ENCODE measurements around the gene CDH23. TPM values are rescaled to one million over a fixed set of nuclear protein-coding genes. Genes with fewer than 3 reads are reported as not detected.

Gene CDH23
- total RNA-seq, 1 donor from 2014 or later, result 5.4 TPM

- intact Hi-C loops (cut with micrococcal nuclease), result no loop called here
- ATAC-seq, result no peak
- no peak for DNase-seq
These were observed 355.8 kb downstream of the CDH23 start for GRCh38 chr10:71752391-71753090.

DNA sequence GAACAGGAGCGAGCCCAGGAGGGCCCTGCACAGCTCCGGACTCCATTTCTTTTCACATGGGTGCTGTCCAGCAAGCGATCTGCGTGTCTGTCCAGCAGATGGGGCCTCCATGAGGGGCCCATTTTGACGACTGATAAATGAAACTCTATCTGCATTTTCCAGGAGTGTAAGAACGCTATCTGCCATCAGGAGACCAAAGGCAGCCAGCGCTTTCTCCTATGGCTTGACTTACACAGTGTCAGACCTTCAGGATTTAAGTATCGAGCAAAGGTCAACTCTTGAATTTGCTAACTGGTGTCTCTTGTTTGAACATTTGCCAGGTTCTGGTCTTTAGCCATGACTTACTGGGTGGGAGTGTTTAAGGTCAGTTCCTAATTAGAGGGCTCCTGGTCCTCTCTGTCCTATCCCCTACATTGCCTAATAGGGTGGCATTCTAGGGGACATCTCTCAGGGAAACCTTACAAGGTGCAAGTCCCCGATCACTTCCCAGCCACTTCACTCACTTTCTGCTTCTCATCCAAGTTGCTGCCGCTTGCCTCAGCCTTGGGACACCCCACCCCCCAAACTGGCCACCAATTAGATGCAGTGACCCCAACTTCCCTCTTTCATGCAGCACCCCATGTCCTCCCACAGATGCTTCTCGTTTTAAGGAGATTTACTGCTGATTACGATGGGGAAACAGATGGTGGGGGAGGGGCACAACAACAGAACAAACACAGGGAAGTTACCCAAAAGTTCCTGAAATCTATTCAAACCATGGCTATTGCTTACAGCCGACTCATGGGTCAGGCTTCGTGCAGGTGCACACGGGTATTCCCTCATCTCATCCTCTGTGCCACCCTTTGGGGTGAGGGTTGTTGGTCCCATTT lies 356.6 kb downstream of the CDH23 start:
- DNase-seq (peak; percentile 57), ATAC-seq (peak; percentile 5)
- intact Hi-C loops (cut with micrococcal nuclease), result no loop called here

GRCh38 chr10:71753960-71754505 lies 357.3 kb downstream of the CDH23 start:
- DNase-seq (no peak), ATAC-seq (no peak)
- intact Hi-C loops (cut with micrococcal nuclease), result no loop called here

GRCh38 chr10:71754562-71754961 lies 357.8 kb downstream of the CDH23 start:
- no peak for DNase-seq
- intact Hi-C loops (cut with micrococcal nuclease), result no loop called here
- no peak for ATAC-seq

- intact Hi-C loops (cut with micrococcal nuclease), result no loop called here
- ATAC-seq, result no peak
- no peak for DNase-seq
These were observed 358.6 kb downstream of the CDH23 start for GRCh38 chr10:71755179-71755879.

DNA sequence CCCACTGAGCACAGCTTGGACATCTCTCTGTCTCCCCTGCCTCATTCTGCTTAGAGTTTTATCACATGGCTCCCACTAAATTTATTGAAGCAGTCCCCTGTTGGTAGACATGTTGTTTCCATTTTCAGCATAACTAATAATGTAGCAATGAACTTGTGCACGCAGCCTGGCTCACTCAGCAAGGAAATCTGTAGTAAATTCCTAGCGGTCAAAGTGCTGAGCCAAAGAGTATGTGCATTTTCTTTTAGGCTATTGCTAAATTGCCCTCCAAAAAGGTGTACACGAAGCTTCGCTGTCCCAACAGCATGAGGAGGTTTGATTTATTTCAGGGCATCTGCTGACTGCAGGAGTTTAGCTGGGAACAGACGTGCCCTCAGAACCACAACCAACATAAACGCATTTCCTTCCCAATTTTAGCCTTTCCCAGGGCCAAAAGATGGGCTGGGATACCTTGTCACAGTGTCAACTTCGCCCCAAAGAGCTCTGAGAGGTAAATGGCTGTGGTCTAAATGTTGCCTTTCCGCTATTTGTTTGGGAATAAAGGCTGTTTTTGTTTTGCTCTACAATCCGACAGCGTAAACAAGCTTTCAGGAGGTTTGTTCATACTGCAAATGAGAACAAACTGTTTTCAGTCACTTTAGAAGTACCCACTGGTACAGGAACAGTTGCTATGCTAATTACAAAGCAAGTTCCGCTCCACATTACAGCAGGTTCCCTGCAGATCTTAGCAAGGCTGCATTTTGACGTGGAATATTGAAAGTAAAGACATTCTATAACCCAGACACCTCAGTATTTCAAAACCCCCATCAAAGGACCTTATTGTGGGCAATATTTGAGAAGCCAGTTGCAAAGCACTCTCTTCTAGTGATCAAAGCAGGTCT lies 359.8 kb downstream of the CDH23 start:
- intact Hi-C loops (cut with micrococcal nuclease), result no loop called here
- peak; percentile 1 for ATAC-seq
- DNase-seq, result no peak

DNA sequence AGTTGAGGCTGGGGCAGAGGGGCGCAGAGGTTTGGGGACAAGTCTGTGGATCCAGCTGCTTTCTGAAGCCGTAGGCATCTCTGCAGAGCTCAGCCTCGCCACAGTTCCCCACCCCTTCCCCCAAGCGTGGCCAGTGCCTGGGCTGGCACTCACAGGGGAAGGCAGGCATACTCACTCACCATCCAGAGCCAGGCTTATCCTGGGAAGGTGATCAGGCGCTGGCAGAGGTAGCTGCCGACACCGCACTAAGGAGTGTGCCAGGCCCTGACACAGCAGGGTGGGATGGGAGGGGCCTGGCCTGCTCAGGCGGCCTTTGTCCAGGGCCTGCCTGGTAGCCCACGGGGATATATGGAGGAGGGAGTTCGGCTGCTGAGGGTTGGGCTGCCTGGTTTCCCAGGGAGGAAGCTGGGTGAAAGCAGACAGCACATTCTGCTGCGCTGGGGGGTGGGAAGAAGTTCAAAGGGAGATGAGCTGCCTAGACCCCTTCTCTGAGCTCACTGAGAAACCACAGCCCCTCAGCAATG lies 360.7 kb downstream of the CDH23 start:
- DNase-seq (peak; percentile 75), ATAC-seq (peak; percentile 76)
- intact Hi-C loops (cut with micrococcal nuclease), result no loop called here

GRCh38 chr10:71761105-71761511 lies 364.4 kb downstream of the CDH23 start:
- intact Hi-C loops (cut with micrococcal nuclease), result no loop called here
- DNase-seq (no peak), ATAC-seq (no peak)

DNA sequence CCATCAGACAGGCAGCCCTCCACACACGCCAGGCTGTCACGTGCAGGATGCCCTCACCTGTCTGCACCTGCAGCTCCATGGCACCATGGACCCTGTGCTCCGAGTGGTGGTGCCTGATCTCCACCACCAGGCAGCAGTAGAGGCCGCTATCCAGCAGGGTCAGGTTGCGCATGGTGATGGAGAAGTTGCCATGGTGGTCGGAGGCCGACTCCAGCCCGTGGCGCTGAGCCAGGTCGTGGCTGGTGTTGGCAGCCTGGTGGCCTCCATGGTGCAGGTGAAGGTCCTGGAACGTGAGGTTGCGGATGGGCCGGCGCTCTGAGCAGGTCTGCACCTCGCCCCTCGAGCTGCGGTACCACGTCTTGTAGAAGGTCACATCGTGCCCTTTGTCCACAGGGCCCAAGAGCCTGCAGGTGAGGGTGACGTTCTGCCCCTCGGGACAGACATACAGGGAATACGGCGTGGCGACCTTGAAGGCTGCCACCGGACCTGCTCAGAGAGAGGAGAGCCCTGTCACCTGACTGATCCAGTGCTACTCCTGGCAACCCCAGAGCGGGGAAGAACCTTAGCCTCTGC lies 364.9 kb downstream of the CDH23 start:
- ATAC-seq (peak; percentile 59), DNase-seq (peak; percentile 60)
- intact Hi-C loops (cut with micrococcal nuclease), result no loop called here

DNA sequence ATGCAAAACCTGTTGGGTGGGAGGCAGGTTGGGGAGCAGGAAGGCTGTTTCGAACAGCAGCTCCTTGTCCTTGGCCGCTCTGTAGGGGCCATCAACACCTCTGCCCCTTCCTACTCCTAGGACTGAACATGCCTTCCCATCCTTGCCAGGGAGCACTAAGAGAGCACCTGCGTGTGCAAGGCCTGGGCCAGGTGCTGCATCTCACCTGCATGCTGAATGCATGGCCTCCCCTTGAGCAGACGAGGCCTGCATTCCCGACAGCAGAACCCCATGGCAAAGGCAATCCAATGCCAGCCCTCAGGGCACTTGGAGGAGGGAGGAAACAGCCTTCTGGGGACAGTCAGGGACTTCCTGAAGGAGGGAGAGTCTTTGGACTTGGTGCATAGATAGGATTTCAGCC lies 365.6 kb downstream of the CDH23 start:
- ATAC-seq, result no peak
- intact Hi-C loops (cut with micrococcal nuclease), result no loop called here
- no peak for DNase-seq

- no peak for DNase-seq
- intact Hi-C loops (cut with micrococcal nuclease), result no loop called here
- no peak for ATAC-seq
These were observed 366.8 kb downstream of the CDH23 start for GRCh38 chr10:71763352-71764127.

DNA sequence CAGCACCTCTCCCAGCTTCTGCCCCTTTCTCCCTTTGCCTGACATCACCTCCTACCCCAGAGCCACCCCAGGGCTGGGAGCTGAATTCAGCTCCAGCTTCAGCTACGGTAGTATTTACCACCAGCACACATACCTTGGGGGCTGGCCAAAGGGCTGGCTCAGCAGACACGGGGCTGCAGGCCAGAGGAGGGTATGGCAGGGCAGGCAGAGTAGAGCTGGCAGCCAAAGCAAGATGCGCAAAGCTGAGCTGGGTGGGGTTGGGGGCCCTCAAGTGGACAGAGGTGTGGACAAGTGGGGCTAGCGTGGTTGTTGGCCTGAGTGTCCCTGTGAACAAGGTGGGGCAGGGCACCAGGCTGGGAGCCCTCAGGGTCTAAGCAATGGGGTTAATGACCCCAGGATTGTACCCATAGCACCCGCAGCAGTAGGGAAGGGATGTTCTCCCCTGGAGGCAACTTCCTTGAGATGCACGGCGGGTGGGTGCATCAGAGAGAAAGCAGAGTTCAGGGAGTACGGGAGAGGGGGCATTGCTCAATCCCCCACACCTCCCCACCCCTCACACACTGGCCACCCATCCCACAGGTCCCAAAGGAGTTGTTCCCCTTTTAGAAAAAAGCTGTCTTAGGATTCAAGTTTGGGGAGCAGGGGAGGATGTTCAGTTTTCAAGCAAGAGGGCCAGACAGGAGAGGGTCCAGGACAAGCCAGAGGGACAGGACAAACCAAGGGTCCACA lies 368.6 kb downstream of the CDH23 start:
- ATAC-seq (peak; percentile 59), DNase-seq (peak; percentile 85)
- intact Hi-C loops (cut with micrococcal nuclease), result no loop called here

DNA sequence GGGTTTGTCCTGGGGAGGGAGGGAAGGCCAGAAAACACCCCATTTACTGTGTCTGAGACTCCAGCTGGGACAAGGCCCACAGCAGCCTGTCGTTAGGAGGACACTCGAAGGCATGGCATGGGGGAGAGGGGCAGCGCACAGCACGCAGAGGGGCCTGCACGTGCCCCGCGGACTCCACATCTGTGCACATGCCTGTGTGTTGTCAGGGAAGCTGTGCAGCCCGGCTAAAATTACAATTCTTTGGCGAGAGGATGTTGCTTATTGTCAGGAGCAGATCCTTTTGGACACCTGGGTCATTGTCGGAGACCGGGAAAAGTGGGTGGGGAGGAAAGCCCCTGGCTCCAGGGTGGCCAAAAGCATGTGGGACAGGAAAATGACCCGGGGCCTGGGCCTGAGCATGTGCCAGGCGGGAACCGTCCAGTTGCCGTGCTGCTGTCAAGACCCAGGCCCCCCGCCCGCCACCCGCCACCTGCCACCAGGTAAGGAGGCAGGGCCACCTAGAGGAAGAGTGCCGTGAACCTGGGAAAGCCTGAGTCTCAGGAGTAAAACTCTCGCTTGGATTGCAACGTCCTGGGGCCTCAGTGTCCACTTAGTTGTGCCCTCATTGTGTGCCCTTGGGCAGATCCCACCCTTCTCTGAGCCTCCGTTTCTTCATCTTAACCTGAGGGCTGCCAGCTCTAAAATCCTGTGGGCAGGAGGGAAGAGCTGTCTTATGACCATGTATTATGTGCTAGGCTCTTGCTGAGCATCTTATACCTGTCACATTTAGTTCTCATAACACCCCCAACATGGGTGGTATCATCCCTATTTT lies 369.4 kb downstream of the CDH23 start:
- intact Hi-C loops (cut with micrococcal nuclease), result no loop called here
- DNase-seq (no peak), ATAC-seq (no peak)

- ATAC-seq, result peak; percentile 51
- intact Hi-C loops (cut with micrococcal nuclease), result no loop called here
- DNase-seq, result peak; percentile 84
These were observed 370.1 kb downstream of the CDH23 start for GRCh38 chr10:71766717-71767419.

DNA sequence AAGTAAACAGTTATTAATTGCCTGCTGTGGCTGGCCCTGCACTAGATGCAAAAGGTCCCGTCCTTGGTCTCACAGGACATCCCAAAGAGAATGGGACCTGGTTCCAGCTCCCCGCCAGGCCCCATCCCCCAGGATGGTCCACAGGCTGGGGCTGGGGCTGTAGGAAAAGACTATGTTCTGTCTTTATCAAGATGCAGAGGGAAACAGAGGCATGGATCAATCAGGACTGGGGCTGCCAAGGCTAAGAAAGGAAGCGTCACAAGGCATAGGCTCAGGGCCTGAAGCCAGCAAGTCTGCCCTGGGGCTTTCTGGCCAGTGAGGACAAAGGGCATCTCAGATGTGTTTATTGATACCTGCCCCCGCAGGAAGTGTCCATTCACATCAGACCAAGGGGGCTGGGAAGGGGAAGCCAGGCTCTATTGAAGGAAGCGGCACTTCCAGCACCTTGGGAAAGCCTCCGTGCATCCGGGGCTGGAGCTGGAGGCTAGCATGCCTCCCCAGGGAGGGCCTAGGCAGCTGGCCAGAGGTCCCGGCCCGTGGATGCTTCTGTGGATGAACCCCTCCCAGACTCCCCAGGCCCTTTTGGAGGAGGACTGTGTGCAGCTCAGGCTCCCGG lies 370.8 kb downstream of the CDH23 start:
- DNase-seq (peak; percentile 86), ATAC-seq (peak; percentile 10)
- intact Hi-C loops (cut with micrococcal nuclease), result no loop called here

Measured in left ventricle myocardium superior (tissue), 1 donor.